HFFc6 (cell line): ENCODE measurements around the gene RNLS. TPM values are rescaled to one million over a fixed set of nuclear protein-coding genes. Genes with fewer than 3 reads are reported as not detected.
"Not testable (repeated sequence)": the region's sequence is repeated elsewhere in the genome, so short reads cannot be mapped to it uniquely, and the experiment has no call there.

Experiments used
- DNase-seq: peaks from one replicate; pipeline ENCODE4 v3.0.0-alpha.2; 2018
- H3K27ac Mint-ChIP-seq: 2 replicates; pipeline ENCODE4 v1.8.0; 2020; ENCODE audit warnings: mild to moderate bottlenecking, mixed read lengths
- H3K27me3 Mint-ChIP-seq: 2 replicates; pipeline ENCODE4 v1.8.0; 2021; ENCODE audit warnings: mild to moderate bottlenecking, moderate library complexity, mixed read lengths; ENCODE audit not compliant: insufficient read depth
- H3K36me3 Mint-ChIP-seq: 2 replicates; pipeline ENCODE4 v1.8.0; 2021; ENCODE audit warnings: low read depth, mixed read lengths
- H3K4me1 Mint-ChIP-seq: 2 replicates; pipeline ENCODE4 v1.8.0; 2020; ENCODE audit warnings: low read depth, mixed read lengths
- H3K4me3 Mint-ChIP-seq: 2 replicates; pipeline ENCODE4 v1.8.0; 2020; ENCODE audit warnings: mild to moderate bottlenecking, moderate library complexity, mixed read lengths
- H3K9me3 Mint-ChIP-seq: 2 replicates; pipeline ENCODE4 v1.8.0; 2020; ENCODE audit warnings: mild to moderate bottlenecking, mixed read lengths
- total RNA-seq, 6 experiments: library from RNA; stranded (reverse); fragmentation: NEBNext Ultra II Directional; extraction: Animal tissue kit (Norgen Biotek cat#: 25700); gene quantifications; 2 replicates in 1 of 6; 3 replicates in 5 of 6; pipeline ENCODE4 v1.2.3, GENCODE V29; 2021
- TF ChIP-seq, protein P1 (sequence below): fragments of 200-600 bp; sonication (generic); IDR thresholded peaks from 2 replicates; pipeline ENCODE4 v1.5.0; 2021; ENCODE audit warnings: antibody characterized with exemption, mild to moderate bottlenecking

The RNLS gene
- total RNA-seq, 6 experiments from 2014 or later: 1.8 to 3.1 (median 2.4) TPM

DNA sequence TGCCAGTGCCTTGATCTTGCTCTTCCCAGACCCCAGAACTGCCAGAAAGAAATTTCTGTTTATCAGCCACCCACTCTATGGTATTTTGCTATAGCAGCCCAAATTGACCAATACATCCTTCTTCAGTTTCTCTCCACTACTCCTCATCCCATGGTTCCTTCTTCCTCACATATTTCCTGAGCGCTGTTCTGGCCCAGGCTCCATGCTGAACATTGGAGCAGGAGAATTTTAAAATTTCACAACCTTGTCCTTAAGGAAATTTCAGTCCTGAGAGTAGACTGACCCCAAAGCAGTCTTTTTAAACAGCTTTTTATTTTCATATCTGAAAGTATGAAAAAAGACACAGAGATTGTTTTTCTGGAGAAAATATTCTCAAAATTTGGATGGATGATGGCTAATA, 297.1 kb downstream of the RNLS start:
- Mint-ChIP-seq H3K4me1 (peaks cover 31% of the 10 kb centered on the region), H3K36me3 (no peaks in the 10 kb centered on the region), H3K9me3 (no peaks in the 10 kb centered on the region; the same call in 1 of the 2 replicates), H3K27me3 (no peaks in the 10 kb centered on the region; the same call in 1 of the 2 replicates), H3K4me3 (no peak overlapping the region), H3K27ac (no peak overlapping the region)
- TF ChIP-seq, protein P1, sequence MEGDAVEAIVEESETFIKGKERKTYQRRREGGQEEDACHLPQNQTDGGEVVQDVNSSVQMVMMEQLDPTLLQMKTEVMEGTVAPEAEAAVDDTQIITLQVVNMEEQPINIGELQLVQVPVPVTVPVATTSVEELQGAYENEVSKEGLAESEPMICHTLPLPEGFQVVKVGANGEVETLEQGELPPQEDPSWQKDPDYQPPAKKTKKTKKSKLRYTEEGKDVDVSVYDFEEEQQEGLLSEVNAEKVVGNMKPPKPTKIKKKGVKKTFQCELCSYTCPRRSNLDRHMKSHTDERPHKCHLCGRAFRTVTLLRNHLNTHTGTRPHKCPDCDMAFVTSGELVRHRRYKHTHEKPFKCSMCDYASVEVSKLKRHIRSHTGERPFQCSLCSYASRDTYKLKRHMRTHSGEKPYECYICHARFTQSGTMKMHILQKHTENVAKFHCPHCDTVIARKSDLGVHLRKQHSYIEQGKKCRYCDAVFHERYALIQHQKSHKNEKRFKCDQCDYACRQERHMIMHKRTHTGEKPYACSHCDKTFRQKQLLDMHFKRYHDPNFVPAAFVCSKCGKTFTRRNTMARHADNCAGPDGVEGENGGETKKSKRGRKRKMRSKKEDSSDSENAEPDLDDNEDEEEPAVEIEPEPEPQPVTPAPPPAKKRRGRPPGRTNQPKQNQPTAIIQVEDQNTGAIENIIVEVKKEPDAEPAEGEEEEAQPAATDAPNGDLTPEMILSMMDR: no peak
- no peak for DNase-seq

GRCh38 chr10:88281592-88282347, 301.3 kb downstream of the RNLS start:
- Mint-ChIP-seq H3K27ac (peak overlapping the region; percentile 94), H3K36me3 (no peaks in the 10 kb centered on the region), H3K9me3 (no peaks in the 10 kb centered on the region), H3K4me3 (peak overlapping the region; percentile 84), H3K27me3 (no peaks in the 10 kb centered on the region; the same call in 1 of the 2 replicates), H3K4me1 (peaks cover 34% of the 10 kb centered on the region)
- TF ChIP-seq, protein P1: no peak
- DNase-seq: peak; percentile 79

DNA sequence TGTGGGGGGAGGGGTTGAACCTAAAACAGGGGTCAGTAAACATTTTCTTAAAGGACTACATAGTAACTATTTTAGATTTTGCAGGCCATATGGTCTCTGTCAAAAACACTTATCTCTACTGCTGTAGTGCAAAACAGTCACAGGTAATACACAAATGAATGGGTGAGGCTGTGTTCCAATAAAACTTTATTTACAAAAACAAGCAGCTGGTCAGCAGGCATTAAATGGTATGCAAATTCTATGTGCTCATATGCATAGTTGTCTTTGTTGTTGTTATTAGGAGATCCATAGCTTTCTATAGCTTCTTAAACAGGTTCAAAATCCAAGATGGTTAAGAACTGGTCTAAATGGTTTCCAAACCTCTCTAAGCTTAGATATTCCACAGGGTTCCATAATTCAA, 302.6 kb downstream of the RNLS start:
- Mint-ChIP-seq H3K4me3 (no peak overlapping the region), H3K4me1 (peaks cover 34% of the 10 kb centered on the region), H3K27ac (no peak overlapping the region), H3K9me3 (no peaks in the 10 kb centered on the region), H3K27me3 (no peaks in the 10 kb centered on the region; the same call in 1 of the 2 replicates), H3K36me3 (no peaks in the 10 kb centered on the region)
- DNase-seq: no peak
- TF ChIP-seq, protein P1: no peak

DNA sequence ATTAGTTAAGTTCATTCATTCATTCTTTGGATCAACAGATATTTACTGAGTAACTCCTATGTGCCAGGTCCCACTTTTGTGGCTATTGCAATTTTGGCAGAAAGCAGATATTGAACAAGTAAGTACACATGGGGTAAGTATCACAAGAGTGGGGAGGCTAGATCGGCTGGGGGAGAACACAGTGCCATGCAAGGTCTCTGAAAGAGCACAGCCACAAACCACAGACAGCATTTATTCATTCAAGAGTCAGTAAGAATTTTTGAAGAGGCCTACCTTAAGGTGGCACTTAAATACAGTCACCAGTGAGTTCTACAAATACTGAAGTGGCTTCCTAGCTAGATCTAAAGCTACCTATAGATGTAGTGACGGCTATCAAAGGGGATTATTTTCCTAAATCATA, 304.2 kb downstream of the RNLS start:
- TF ChIP-seq, protein P1: no peak
- Mint-ChIP-seq H3K4me1 (peaks cover 34% of the 10 kb centered on the region), H3K36me3 (no peaks in the 10 kb centered on the region), H3K9me3 (no peaks in the 10 kb centered on the region), H3K27me3 (no peaks in the 10 kb centered on the region; the same call in 1 of the 2 replicates), H3K4me3 (no peak overlapping the region), H3K27ac (no peak overlapping the region)
- DNase-seq: no peak

- H3K27ac Mint-ChIP-seq, H3K27me3 Mint-ChIP-seq: not testable (repeated sequence)
Observed at GRCh38 chr10:88276945-88277344, 306.2 kb downstream of the RNLS start.

GRCh38 chr10:88274286-88274685, 308.8 kb downstream of the RNLS start:
- H3K4me1 Mint-ChIP-seq: peaks cover 36% of the 10 kb centered on the region
- H3K27me3 Mint-ChIP-seq: no peaks in the 10 kb centered on the region
- no peak overlapping the region for H3K27ac Mint-ChIP-seq
- H3K4me3 Mint-ChIP-seq: no peak overlapping the region
- TF ChIP-seq, protein P1: no peak
- H3K9me3 Mint-ChIP-seq: no peaks in the 10 kb centered on the region
- no peaks in the 10 kb centered on the region for H3K36me3 Mint-ChIP-seq
- no peak for DNase-seq

More at GRCh38 chr10:88276945-88277344, 306.2 kb downstream of the RNLS start:
- not testable (repeated sequence) for H3K9me3 Mint-ChIP-seq, H3K36me3 Mint-ChIP-seq, H3K4me3 Mint-ChIP-seq, DNase-seq
- H3K4me1 Mint-ChIP-seq: peaks cover 25% of the 10 kb centered on the region
